Measurements from ENCODE around the gene CDS1. TPM values are rescaled to one million over a fixed set of nuclear protein-coding genes. Genes with fewer than 3 reads are reported as not detected.
A peak's percentile ranks its signal among the peaks of the same experiment; 100 is the strongest.
"Not testable (repeated sequence)": the region's sequence is repeated elsewhere in the genome, so short reads cannot be mapped to it uniquely, and the experiment has no call there.

CDS1 gene
- total RNA-seq, 1 donor from 2014 or later: 0.05 TPM

DNA sequence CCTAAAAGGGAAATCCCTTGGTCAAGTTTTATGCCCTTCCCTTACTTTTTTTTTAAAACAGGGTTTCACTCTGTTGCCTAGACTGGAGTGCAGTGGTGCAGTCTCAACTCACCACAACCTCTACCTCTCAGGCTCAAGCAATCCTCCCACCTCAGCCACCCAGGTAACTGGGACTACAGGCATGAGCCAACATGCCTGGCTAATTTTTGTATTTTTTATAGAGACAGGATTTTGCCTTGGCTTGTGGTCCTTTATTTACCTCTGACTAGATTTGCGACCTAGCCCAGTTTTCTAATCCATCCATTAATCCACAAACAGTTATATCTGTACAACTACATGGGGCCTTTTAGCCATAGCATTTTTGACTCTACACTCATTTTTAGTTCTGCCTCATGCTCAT lies 23.7 kb downstream of the CDS1 start:
- DNase-seq (ENCODE audit: low read depth): no peak

GRCh38 chr4:84611531-84611930 lies 28.6 kb downstream of the CDS1 start:
- no peak for DNase-seq (ENCODE audit: low read depth)

DNA sequence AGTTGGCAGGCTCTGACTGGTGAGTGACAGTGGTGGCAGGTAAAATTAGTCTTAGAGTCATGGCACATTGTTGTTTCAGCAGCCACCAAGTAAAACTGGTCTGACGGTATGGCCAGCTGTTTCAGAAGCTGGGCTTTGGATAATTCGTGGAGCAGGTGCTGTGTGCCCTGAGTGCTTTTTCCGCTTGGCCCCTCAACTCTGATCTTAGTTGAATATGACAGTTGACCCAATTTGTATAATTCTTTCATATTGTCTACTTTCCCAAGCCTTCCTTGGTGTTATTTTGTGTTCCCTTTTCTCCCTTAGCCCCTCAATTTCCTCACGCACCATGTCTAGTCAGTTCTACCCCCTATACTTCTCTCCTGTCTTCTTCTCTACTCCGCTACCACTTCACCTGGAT lies 32.0 kb downstream of the CDS1 start:
- peak; percentile 45 for DNase-seq (ENCODE audit: low read depth)

GRCh38 chr4:84615355-84615754 lies 32.4 kb downstream of the CDS1 start:
- DNase-seq (ENCODE audit: low read depth): no peak

DNA sequence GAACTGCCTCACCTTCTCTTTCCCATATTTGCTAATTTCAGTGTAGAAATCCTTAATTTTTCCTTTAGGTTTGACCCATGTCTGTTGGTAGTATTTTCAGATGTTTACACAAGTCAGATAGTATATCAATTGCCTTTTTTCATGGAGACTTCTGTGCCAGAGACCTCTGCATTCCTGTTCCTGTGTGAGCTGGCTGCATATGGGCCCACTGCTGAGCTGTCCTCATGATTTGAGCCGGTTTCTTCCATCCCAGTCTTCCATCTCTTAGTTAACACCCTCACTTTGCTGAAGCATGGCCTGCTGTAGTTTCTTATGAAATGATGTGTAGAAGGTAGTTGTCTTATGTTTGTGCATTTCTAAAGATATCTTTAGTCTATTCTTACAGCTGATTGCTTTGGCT lies 40.0 kb downstream of the CDS1 start:
- no peak for DNase-seq (ENCODE audit: low read depth)

- no peak for DNase-seq (ENCODE audit: low read depth)
Observed at GRCh38 chr4:84623661-84624060, 40.7 kb downstream of the CDS1 start.

GRCh38 chr4:84626673-84627072 lies 43.7 kb downstream of the CDS1 start:
- no peak for DNase-seq (ENCODE audit: low read depth)

DNA sequence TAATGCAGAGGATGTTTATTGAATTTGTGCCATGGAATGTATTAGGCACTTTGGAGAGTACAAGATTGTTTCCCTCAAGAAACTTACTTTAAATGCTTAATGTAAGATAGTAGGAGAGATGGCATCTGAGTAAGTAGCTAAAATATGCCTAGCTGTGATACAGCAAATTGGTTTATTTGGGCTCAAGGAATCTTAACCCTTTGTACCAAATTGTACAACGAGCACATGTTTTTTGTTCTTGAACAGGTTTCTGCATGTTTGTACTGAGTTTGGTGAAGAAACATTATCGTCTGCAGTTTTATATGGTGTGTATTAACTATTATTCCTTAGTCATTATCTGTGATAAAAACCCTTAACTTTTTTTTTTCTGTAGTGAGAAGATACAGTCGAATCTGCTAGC lies 48.6 kb downstream of the CDS1 start:
- DNase-seq (ENCODE audit: low read depth): no peak

DNA sequence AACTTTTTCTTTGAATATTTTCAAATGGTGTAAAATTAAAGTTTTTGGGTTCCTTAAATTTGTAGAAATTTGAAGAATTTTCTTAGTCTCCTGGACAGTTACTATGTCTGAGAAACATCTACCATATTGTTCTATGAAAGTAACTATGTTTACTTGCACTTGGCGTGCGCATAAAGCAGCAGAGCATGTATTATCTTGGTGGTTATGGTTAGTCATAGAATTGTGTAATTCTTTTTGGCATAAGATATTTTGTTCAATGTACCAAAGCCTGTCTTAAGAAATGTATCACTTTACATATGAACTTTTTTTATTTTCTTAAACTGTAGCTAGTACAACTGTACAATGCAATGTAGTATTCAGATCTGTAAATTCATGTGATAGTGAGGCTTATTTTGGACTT lies 49.2 kb downstream of the CDS1 start:
- DNase-seq (ENCODE audit: low read depth): peak; percentile 47

GRCh38 chr4:84634961-84635360 lies 52.0 kb downstream of the CDS1 start:
- no peak for DNase-seq (ENCODE audit: low read depth)

GRCh38 chr4:84638092-84638491 lies 55.2 kb downstream of the CDS1 start:
- no peak for DNase-seq (ENCODE audit: low read depth)

- peak; percentile 50 for DNase-seq (ENCODE audit: low read depth)
Observed at GRCh38 chr4:84639145-84639544, 56.2 kb downstream of the CDS1 start.

- peak; percentile 70 for DNase-seq (ENCODE audit: low read depth)
Observed at GRCh38 chr4:84644087-84644486, 61.2 kb downstream of the CDS1 start.

GRCh38 chr4:84647312-84647884 lies 64.5 kb downstream of the CDS1 start:
- no peak for DNase-seq (ENCODE audit: low read depth)

DNA sequence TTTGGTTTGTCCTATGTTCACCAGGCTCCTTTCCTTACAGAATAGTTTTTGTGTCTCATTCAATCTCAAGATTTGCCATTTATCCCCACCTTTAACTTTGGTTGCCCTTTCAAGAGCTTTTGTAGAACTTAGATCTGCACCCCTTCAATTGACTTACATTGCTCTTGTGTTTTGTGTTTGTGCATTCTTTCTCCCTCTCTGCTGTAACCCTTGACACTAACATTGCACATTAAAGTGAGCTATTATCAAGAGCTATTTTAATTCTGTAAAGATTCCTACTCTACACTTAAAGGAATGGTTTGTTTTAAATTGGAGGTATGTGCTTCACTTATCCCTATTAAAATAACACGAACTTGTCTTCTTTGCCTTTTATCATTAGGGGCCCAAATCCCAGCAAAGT lies 65.3 kb downstream of the CDS1 start:
- no peak for DNase-seq (ENCODE audit: low read depth)

DNA sequence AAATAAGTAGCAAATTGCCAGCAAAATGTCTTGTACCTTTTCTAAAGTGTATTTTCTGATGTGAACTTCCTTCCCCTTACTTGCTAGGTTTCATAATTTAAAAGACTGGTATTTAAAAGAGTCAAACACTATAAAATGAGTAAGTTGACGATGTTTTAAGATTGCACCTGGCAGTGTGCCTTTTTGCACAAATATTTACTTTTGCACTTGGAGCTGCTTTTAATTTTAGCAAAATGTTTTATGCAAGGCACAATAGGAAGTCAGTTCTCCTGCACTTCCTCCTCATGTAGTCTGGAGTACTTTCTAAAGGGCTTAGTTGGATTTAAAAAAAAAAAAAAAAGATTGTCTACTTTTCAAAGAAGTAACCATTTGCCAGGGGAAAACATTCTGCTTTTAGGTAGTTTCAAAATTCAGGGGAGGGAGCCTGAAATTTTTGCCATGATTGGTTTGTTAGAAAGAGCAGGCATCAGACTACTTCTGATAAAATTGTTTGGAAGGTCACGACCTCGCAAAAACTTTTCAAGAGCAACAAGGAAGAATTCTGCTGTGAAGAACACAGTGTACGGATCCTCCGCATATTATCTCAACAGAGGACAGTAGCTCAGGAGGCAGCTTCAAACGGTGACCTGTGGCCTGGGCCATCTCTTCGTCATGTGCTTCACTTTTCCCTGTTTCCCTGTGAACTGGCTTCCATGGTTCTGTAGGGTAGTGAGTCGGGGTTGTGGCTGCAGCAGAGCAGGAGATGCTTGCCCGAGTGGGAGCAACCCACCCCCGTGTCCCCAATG lies 66.1 kb downstream of the CDS1 start:
- DNase-seq (ENCODE audit: low read depth): no peak

DNA sequence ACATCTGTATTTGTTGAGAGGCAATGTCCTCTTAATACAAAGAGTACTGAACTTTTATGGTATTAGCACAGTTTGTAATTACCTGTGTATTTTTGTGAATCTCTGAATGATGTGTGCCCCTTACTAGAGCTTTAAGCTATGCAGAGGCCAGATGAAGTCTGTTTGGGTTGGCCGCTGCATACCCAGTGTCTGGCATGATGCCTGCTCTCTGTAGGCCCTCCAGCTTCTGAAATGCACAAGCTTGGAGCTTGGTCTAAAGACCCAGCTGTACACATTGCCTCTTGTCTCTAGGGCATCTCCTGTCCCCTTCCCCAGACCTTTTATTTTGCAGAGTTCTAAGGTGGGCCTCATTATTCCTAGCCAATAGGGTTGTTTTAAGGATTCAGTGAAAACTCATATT lies 68.6 kb downstream of the CDS1 start:
- no peak for DNase-seq (ENCODE audit: low read depth)

DNA sequence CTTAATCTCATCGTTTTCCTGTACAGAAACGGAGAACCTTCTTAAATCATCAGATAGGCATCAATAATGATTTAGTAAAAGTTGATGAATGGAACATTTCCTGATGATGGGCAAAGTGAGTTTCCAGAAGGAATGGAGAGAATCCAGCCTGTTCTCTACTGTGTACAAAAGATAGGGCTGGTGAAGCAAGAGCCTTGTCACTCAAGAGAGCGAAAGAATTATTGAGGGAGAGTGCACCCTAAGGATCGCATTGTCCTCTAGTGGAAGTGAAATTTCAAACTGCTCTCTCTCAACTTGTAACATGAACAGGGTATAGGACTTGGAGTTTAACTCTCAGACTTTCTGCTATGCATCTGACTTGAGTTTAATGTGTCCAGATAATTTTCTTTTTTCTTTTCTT lies 69.6 kb downstream of the CDS1 start:
- DNase-seq (ENCODE audit: low read depth): no peak

- no peak for DNase-seq (ENCODE audit: low read depth)
Observed at GRCh38 chr4:84660606-84661005, 77.7 kb downstream of the CDS1 start.

- no peak for DNase-seq (ENCODE audit: low read depth)
Observed at GRCh38 chr4:84661191-84661939, 78.4 kb downstream of the CDS1 start.

DNA sequence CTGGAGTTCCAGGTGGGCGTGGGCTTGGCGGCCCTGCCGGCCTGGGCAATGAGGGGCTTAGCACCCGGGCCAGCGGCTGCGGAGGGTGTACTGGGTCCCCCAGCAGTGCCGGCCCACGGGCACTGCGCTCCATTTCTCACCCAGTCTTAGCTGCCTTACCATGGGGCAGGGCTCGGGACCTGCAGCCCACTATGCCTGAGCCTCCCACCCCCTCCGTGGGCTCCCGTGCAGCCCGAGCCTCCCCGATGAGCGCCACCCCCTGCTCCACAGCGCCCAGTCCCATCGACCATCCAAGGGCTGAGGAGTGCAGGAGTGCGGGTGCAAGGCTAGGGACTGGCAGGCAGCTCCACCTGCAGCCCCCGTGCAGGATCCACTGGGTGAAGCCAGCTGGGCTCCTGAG lies 81.8 kb downstream of the CDS1 start:
- not testable (repeated sequence) for DNase-seq (ENCODE audit: low read depth)

GRCh38 chr4:84666439-84666838 lies 83.5 kb downstream of the CDS1 start:
- no peak for DNase-seq (ENCODE audit: low read depth)

Measured in myocyte (in vitro differentiated cells).